KBM-7 (cell line): ENCODE results near the gene ABHD17C.

Experiments
- DNase-seq: peaks from one replicate; pipeline ENCODE4 v3.0.0-alpha.2; 2015
- in situ Hi-C: fragments of 300-500 bp; cut with MboI; formaldehyde crosslinking; loops from 2 replicates; pipeline ENCODE4 v1.14.3; 2020; ENCODE audit warnings: low sequenced_read_pairs, low pct_unique_long_range_greater_than_20kb, mixed read lengths

Gene ABHD17C

GRCh38 chr15:80712956-80713355 lies 17.8 kb downstream of the ABHD17C start:
- no peak for DNase-seq

GRCh38 chr15:80721476-80721875 lies 26.4 kb downstream of the ABHD17C start:
- in situ Hi-C loops: no loop called here
- peak; percentile 32 for DNase-seq

More at GRCh38 chr15:80712956-80713355, 17.8 kb downstream of the ABHD17C start:
- in situ Hi-C loops: no loop called here

GRCh38 chr15:80722811-80723210 lies 27.7 kb downstream of the ABHD17C start:
- DNase-seq: no peak
- in situ Hi-C loops: no loop called here

GRCh38 chr15:80727196-80727595 lies 32.1 kb downstream of the ABHD17C start:
- no peak for DNase-seq
- in situ Hi-C loops: no loop called here

GRCh38 chr15:80727596-80727995 lies 32.5 kb downstream of the ABHD17C start:
- DNase-seq: no peak
- in situ Hi-C loops: no loop called here

GRCh38 chr15:80730387-80730786 lies 35.3 kb downstream of the ABHD17C start:
- no peak for DNase-seq
- in situ Hi-C loops: no loop called here

GRCh38 chr15:80730926-80731325 lies 35.8 kb downstream of the ABHD17C start:
- DNase-seq: no peak
- in situ Hi-C loops: no loop called here

GRCh38 chr15:80732167-80732566 lies 37.1 kb downstream of the ABHD17C start:
- in situ Hi-C loops: no loop called here

GRCh38 chr15:80732818-80733217 lies 37.7 kb downstream of the ABHD17C start:
- no peak for DNase-seq
- in situ Hi-C loops: no loop called here

More at GRCh38 chr15:80732167-80732566, 37.1 kb downstream of the ABHD17C start:
- DNase-seq: no peak

- DNase-seq: no peak
- in situ Hi-C loops: no loop called here
Measured at GRCh38 chr15:80733460-80733859, 38.4 kb downstream of the ABHD17C start.

- in situ Hi-C loops: no loop called here
Measured at GRCh38 chr15:80735344-80735743, 40.2 kb downstream of the ABHD17C start.

GRCh38 chr15:80736560-80736959 lies 41.5 kb downstream of the ABHD17C start:
- DNase-seq: no peak
- in situ Hi-C loops: no loop called here

More at GRCh38 chr15:80735344-80735743, 40.2 kb downstream of the ABHD17C start:
- no peak for DNase-seq

GRCh38 chr15:80739919-80740318 lies 44.8 kb downstream of the ABHD17C start:
- in situ Hi-C loops: no loop called here
- DNase-seq: no peak

- DNase-seq: no peak
- in situ Hi-C loops: no loop called here
Measured at GRCh38 chr15:80742081-80742480, 47.0 kb downstream of the ABHD17C start.

- DNase-seq: no peak
- in situ Hi-C loops: no loop called here
Measured at GRCh38 chr15:80743189-80743833, 48.2 kb downstream of the ABHD17C start.

GRCh38 chr15:80744415-80744814 lies 49.3 kb downstream of the ABHD17C start:
- in situ Hi-C loops: no loop called here
- DNase-seq: no peak

GRCh38 chr15:80744826-80745225 lies 49.7 kb downstream of the ABHD17C start:
- DNase-seq: no peak

GRCh38 chr15:80745888-80746287 lies 50.8 kb downstream of the ABHD17C start:
- in situ Hi-C loops: no loop called here

More at GRCh38 chr15:80744826-80745225, 49.7 kb downstream of the ABHD17C start:
- in situ Hi-C loops: no loop called here

GRCh38 chr15:80747317-80748053 lies 52.4 kb downstream of the ABHD17C start:
- in situ Hi-C loops: no loop called here
- no peak for DNase-seq

More at GRCh38 chr15:80745888-80746287, 50.8 kb downstream of the ABHD17C start:
- DNase-seq: no peak

- in situ Hi-C loops: no loop called here
- no peak for DNase-seq
Measured at GRCh38 chr15:80749589-80749988, 54.5 kb downstream of the ABHD17C start.
